Liver (tissue), 9 donors: ENCODE measurements around the gene RNF181. TPM values are rescaled to one million over a fixed set of nuclear protein-coding genes. Genes with fewer than 3 reads are reported as not detected.
A peak's percentile ranks its signal among the peaks of the same experiment; 100 is the strongest.
"Not testable (repeated sequence)": the region's sequence is repeated elsewhere in the genome, so short reads cannot be mapped to it uniquely, and the experiment has no call there.

Source experiments
- DNase-seq: peaks from one replicate; pipeline ENCODE4 v3.0.0-alpha.2; 2017; ENCODE audit warnings: low spot score
- H3K27ac ChIP-seq, 2 donors: one replicate each; pipeline ENCODE4 v1.7.0; 2013; ENCODE audit warnings: inconsistent platforms in 2 of 2, low read length in 2 of 2, control low read depth in 1 of 2, low read depth in 1 of 2, mild to moderate bottlenecking in 1 of 2
- H3K27me3 ChIP-seq, 4 donors: one replicate each; pipeline versions ENCODE4 v1.6.1 to v1.7.0; 2013; ENCODE audit warnings: low read length in 3 of 4, inconsistent platforms in 1 of 4, mild to moderate bottlenecking in 1 of 4, moderate library complexity in 1 of 4; ENCODE audit not compliant: control insufficient read depth in 4 of 4, insufficient read depth in 4 of 4
- H3K36me3 ChIP-seq, 4 donors: one replicate each; pipeline versions ENCODE4 v1.6.1 to v1.7.0; 2013; ENCODE audit warnings: low read length in 3 of 4, mild to moderate bottlenecking in 3 of 4, low read depth in 1 of 4, moderate library complexity in 1 of 4; ENCODE audit not compliant: control insufficient read depth in 4 of 4, insufficient read depth in 3 of 4
- H3K4me1 ChIP-seq, 4 donors: one replicate each; pipeline versions ENCODE4 v1.6.1 to v1.7.0; 2013; ENCODE audit warnings: low read length in 3 of 4, mild to moderate bottlenecking in 3 of 4, moderate library complexity in 1 of 4; ENCODE audit not compliant: control insufficient read depth in 4 of 4, insufficient read depth in 4 of 4
- H3K4me3 ChIP-seq, 3 donors: one replicate each; pipeline versions ENCODE4 v1.6.1 to v1.7.0; 2013; ENCODE audit warnings: low read length in 3 of 3, control low read depth in 1 of 3, low read depth in 1 of 3, mild to moderate bottlenecking in 1 of 3
- H3K9ac ChIP-seq, 2 donors: one replicate each; pipeline ENCODE4 v1.7.0; 2013; ENCODE audit warnings: low read length in 2 of 2, mild to moderate bottlenecking in 2 of 2, moderate library complexity in 2 of 2, control low read depth in 1 of 2, low read depth in 1 of 2
- H3K9me3 ChIP-seq, 4 donors: one replicate each; pipeline versions ENCODE4 v1.6.1 to v1.7.0; 2013; ENCODE audit warnings: low read length in 3 of 4; ENCODE audit not compliant: control insufficient read depth in 4 of 4
- ATF3 ChIP-seq: IDR thresholded peaks from 2 replicates; pipeline ENCODE4 v1.6.1; 2016; ENCODE audit warnings: antibody characterized with exemption
- CTCF ChIP-seq: fragments of 150-350 bp; IDR thresholded peaks from 2 replicates; pipeline ENCODE4 v1.5.1; 2017; ENCODE audit warnings: improper control_type of control experiment, low read depth, low read length; ENCODE audit not compliant: missing input control
- EGR1 ChIP-seq, 2 donors: IDR thresholded peaks; 2 replicates each; pipeline ENCODE4 v1.6.1; 2016 to 2018; ENCODE audit warnings: antibody characterized with exemption in 2 of 2, low read depth in 2 of 2
- FOXA1 ChIP-seq: IDR thresholded peaks from 2 replicates; pipeline ENCODE4 v1.6.1; 2016; ENCODE audit warnings: antibody characterized with exemption
- FOXA2 ChIP-seq: IDR thresholded peaks from 2 replicates; pipeline ENCODE4 v1.6.1; 2016; ENCODE audit warnings: antibody characterized with exemption
- GABPA ChIP-seq, 2 donors: IDR thresholded peaks in 1 of 2; conservative IDR thresholded peaks in 1 of 2; 2 replicates each; pipeline ENCODE4 v1.6.1; 2016; ENCODE audit warnings: antibody characterized with exemption in 2 of 2, mild to moderate bottlenecking in 1 of 2, moderate library complexity in 1 of 2
- HNF4A ChIP-seq, 2 donors: conservative IDR thresholded peaks; 2 replicates each; pipeline ENCODE4 v1.6.1; 2016; ENCODE audit warnings: antibody characterized with exemption in 2 of 2, mild to moderate bottlenecking in 2 of 2
- HNF4G ChIP-seq: IDR thresholded peaks from 2 replicates; pipeline ENCODE4 v1.6.1; 2016; ENCODE audit warnings: antibody characterized with exemption
- JUND ChIP-seq, 2 donors: IDR thresholded peaks; 2 replicates each; pipeline ENCODE4 v1.6.1; 2016; ENCODE audit warnings: antibody characterized with exemption in 2 of 2
- MAX ChIP-seq: IDR thresholded peaks from 2 replicates; pipeline ENCODE4 v1.6.1; 2016; ENCODE audit warnings: antibody characterized with exemption
- NR2F2 ChIP-seq: IDR thresholded peaks from 2 replicates; pipeline ENCODE4 v1.6.1; 2016; ENCODE audit warnings: antibody characterized with exemption
- RAD21 ChIP-seq, 2 donors: IDR thresholded peaks; 2 replicates each; pipeline ENCODE4 v1.6.1; 2016; ENCODE audit warnings: antibody characterized with exemption in 2 of 2, mild to moderate bottlenecking in 2 of 2
- REST ChIP-seq: IDR thresholded peaks from 2 replicates; pipeline ENCODE4 v1.6.1; 2016; ENCODE audit warnings: antibody characterized with exemption, mild to moderate bottlenecking
- RXRA ChIP-seq, 2 donors: IDR thresholded peaks; 2 replicates each; pipeline ENCODE4 v1.6.1; 2017 to 2018; ENCODE audit warnings: antibody characterized with exemption in 2 of 2, mild to moderate bottlenecking in 1 of 2
- SP1 ChIP-seq: IDR thresholded peaks from 2 replicates; pipeline ENCODE4 v1.6.1; 2018; ENCODE audit warnings: antibody characterized with exemption, mild to moderate bottlenecking
- TAF1 ChIP-seq: conservative IDR thresholded peaks from 2 replicates; pipeline ENCODE4 v1.6.1; 2016; ENCODE audit warnings: antibody characterized with exemption, mild to moderate bottlenecking
- YY1 ChIP-seq: IDR thresholded peaks from 2 replicates; pipeline ENCODE4 v1.6.1; 2016; ENCODE audit warnings: antibody characterized with exemption, mild to moderate bottlenecking
- ZBTB33 ChIP-seq: IDR thresholded peaks from 2 replicates; pipeline ENCODE4 v1.6.1; 2016; ENCODE audit warnings: antibody characterized with exemption
- WGBS: extraction: QIAGEN DNeasy Blood & Tissue Kit; methylation state at CpG from one replicate; pipeline ENCODE4 v1.1.7; 2013; 5-methylcytosine and 5-hydroxymethylcytosine counted together
- polyA plus RNA-seq, 2 donors: library from polyadenylated mRNA; stranded (reverse) in 1 of 2; unstranded in 1 of 2; fragments of 200-250 nt in 1 of 2; fragments of >200 nt in 1 of 2; fragmentation: Nextera tagmentation in 1 of 2; extraction: Ambion mirVana in 1 of 2; gene quantifications; one replicate each; pipeline versions ENCODE4 v1.2.1 to v1.2.3, GENCODE V29; 2013 to 2015
- total RNA-seq, 2 donors: library from RNA; depleted of rRNA; stranded (reverse); fragments of >200 nt; gene quantifications; one replicate each; pipeline ENCODE4 v1.2.3, GENCODE V29; 2014
- donor health status: healthy.
- donor health status: healthy.
- donor health status: healthy.
- donor health status: healthy.
- donor health status: healthy.

RNF181 gene
- total and polyA plus RNA-seq, 4 donors, result 101 to 195 (median 114) TPM

- H3K27me3 ChIP-seq, DNase-seq, H3K4me3 ChIP-seq, H3K27ac ChIP-seq, H3K9ac ChIP-seq, H3K9me3 ChIP-seq: not testable (repeated sequence)
- H3K36me3 ChIP-seq, result peaks cover 0 to 12% (median 7%) of the 10 kb centered on the region in 4 donors
- H3K4me1 ChIP-seq, result peaks cover 5 to 61% (median 46%) of the 10 kb centered on the region in 4 donors
- 57% methylated on average over 3 of the region's 3 CpGs for WGBS
These were observed 8.5 kb downstream of the RNF181 start for GRCh38 chr2:85604133-85604444.

- H3K27me3 ChIP-seq, result no peaks in the 10 kb centered on the region
- H3K9me3 ChIP-seq, result no peaks in the 10 kb centered on the region
- 46% methylated on average over 6 of the region's 6 CpGs for WGBS
- no peak for DNase-seq
- peaks cover 5 to 61% (median 49%) of the 10 kb centered on the region in 4 donors for H3K4me1 ChIP-seq
- TF ChIP-seq RAD21 (IDR thresholded peaks at IDR 0.05) (peak; percentile 7 to 29), HNF4G (no peak), TAF1 (no peak), NR2F2 (no peak), HNF4A (conservative IDR thresholded peaks at IDR 0.05) (peak; percentile 7 to 53), FOXA2 (peak; percentile 71), CTCF (no peak), ATF3 (no peak), EGR1 (IDR thresholded peaks at IDR 0.05; ENCODE audit: low read depth in 2 of 2) (no peak), ZBTB33 (no peak), FOXA1 (no peak), JUND (IDR thresholded peaks at IDR 0.05) (no peak), REST (peak; percentile 62), GABPA (IDR thresholded peaks at IDR 0.05 in 1 of 2, conservative IDR thresholded peaks at IDR 0.05 in 1 of 2) (peak in 1 of 2 donors; percentile 11), YY1 (no peak), MAX (no peak), SP1 (no peak), RXRA (IDR thresholded peaks at IDR 0.05) (peak in 1 of 2 donors; percentile 50)
- no peak overlapping the region for H3K9ac ChIP-seq
- H3K27ac ChIP-seq, result peak overlapping the region; percentile 70 to 76
- H3K36me3 ChIP-seq, result peaks cover 0 to 10% (median 5%) of the 10 kb centered on the region in 4 donors
- H3K4me3 ChIP-seq, result peak overlapping the region in 1 of 3 donors; percentile 14
These were observed 9.2 kb downstream of the RNF181 start for GRCh38 chr2:85604568-85605339.
